Uterus (tissue), 2 donors: ENCODE results near the gene RUNDC3A.

Experiments used
- POLR2A ChIP-seq, 2 donors: fragments of 450-650 bp; IDR thresholded peaks; one replicate each; pipeline ENCODE4 v1.6.1; 2016; ENCODE audit warnings: antibody characterized with exemption in 2 of 2, mild to moderate bottlenecking in 1 of 2, moderate library complexity in 1 of 2
- TF ChIP-seq, protein P1 (sequence below), 4 experiments: fragments of 200-600 bp in 2 of 4; fragments of 450-650 bp in 2 of 4; sonication (generic) in 2 of 4; IDR thresholded peaks; one replicate each; pipeline ENCODE4 v1.5.1; 2016 to 2019; ENCODE audit warnings: antibody characterized with exemption in 4 of 4, mild to moderate bottlenecking in 2 of 4, moderate library complexity in 1 of 4

DNA sequence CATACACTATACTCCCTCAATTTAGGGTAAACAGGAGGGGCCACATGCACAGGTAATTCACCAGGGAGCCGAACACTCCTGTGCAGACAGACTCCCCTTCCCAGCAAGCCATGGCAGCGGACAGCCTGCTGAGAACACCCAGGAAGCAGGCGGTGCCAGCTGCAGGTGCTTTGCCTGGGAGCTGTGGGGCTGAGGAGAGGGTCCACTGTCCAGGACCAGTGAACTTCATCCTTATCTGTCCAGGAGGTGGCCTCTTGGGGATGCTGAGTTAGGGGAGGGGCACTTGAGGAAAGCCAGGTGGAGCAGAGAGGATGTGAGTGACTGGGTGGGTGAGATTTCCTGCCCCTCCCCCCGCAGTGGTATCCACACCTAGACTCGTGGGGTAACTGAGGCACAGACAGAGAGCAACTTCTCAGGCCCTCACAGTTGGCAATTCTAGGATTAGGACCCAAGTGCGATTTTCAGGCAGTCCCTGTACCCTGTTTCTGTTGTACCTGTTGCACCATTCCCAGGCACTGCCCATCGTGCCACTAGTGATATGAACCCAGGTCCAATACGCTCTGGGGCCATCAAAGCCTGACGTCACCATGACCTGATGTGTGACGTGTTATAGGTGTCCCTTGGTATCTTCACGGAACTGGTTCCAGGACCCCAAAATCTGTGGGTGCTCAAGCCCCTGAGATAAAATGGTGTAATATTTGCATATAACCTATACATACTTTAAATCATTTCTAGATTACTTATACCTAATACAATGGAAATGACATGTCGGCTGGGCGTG, 37.9 kb downstream of the RUNDC3A start:
- TF ChIP-seq POLR2A (IDR thresholded peaks at IDR 0.05) = no peak
- TF ChIP-seq, protein P1, sequence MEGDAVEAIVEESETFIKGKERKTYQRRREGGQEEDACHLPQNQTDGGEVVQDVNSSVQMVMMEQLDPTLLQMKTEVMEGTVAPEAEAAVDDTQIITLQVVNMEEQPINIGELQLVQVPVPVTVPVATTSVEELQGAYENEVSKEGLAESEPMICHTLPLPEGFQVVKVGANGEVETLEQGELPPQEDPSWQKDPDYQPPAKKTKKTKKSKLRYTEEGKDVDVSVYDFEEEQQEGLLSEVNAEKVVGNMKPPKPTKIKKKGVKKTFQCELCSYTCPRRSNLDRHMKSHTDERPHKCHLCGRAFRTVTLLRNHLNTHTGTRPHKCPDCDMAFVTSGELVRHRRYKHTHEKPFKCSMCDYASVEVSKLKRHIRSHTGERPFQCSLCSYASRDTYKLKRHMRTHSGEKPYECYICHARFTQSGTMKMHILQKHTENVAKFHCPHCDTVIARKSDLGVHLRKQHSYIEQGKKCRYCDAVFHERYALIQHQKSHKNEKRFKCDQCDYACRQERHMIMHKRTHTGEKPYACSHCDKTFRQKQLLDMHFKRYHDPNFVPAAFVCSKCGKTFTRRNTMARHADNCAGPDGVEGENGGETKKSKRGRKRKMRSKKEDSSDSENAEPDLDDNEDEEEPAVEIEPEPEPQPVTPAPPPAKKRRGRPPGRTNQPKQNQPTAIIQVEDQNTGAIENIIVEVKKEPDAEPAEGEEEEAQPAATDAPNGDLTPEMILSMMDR (IDR thresholded peaks at IDR 0.05) = no peak
